IPS-15b (cell line): ENCODE measurements around the gene TSPAN14.
"Not testable (repeated sequence)": the region's sequence is repeated elsewhere in the genome, so short reads cannot be mapped to it uniquely, and the experiment has no call there.

Experiments used
- H3K27me3 ChIP-seq: one replicate; pipeline ENCODE4 v1.6.1; 2013; ENCODE audit warnings: low read length; ENCODE audit not compliant: control insufficient read depth, insufficient read depth
- H3K36me3 ChIP-seq: one replicate; pipeline ENCODE4 v1.6.1; 2013; ENCODE audit warnings: low read length; ENCODE audit not compliant: control insufficient read depth, insufficient read depth
- H3K4me1 ChIP-seq: one replicate; pipeline ENCODE4 v1.6.1; 2013; ENCODE audit warnings: mild to moderate bottlenecking, low read length; ENCODE audit not compliant: control insufficient read depth, insufficient read depth
- H3K4me3 ChIP-seq: one replicate; pipeline ENCODE4 v1.5.1; 2013; ENCODE audit warnings: low read depth, low read length
- H3K9ac ChIP-seq: one replicate; pipeline ENCODE4 v1.6.1; 2013; ENCODE audit warnings: low read depth, mild to moderate bottlenecking, low read length
- H3K9me3 ChIP-seq: one replicate; pipeline ENCODE4 v1.6.1; 2013; ENCODE audit warnings: mild to moderate bottlenecking, low read length; ENCODE audit not compliant: control insufficient read depth, insufficient read depth

Gene TSPAN14

GRCh38 chr10:80475641-80476040, 21.5 kb downstream of the TSPAN14 start:
- peaks cover 12% of the 10 kb centered on the region for H3K4me1 ChIP-seq
- not testable (repeated sequence) for H3K9ac ChIP-seq, H3K36me3 ChIP-seq, H3K9me3 ChIP-seq, H3K27me3 ChIP-seq, H3K4me3 ChIP-seq

DNA sequence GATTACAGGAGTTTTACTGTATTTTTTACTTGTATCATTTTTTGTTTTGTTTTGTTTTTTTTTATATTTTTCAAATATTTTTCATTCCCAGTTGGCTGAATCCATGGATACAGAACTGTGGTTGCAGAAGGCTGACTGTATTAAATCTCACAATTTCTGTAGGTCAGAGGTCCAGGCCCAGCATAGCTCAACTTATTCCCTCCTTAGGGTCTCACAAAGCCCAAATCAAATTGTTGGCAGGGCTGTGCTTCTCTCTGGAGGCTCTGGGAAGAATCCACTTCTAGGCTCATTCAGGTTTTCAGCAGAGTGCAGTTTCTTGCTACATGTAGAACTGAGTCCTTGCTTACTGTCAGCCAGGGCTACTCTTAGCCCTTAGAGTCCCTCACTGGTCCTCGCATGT, 22.6 kb downstream of the TSPAN14 start:
- H3K36me3 ChIP-seq: no peaks in the 10 kb centered on the region
- H3K9ac ChIP-seq: no peak overlapping the region
- H3K9me3 ChIP-seq: no peaks in the 10 kb centered on the region
- no peaks in the 10 kb centered on the region for H3K27me3 ChIP-seq
- H3K4me1 ChIP-seq: peaks cover 12% of the 10 kb centered on the region
- H3K4me3 ChIP-seq: no peak overlapping the region

DNA sequence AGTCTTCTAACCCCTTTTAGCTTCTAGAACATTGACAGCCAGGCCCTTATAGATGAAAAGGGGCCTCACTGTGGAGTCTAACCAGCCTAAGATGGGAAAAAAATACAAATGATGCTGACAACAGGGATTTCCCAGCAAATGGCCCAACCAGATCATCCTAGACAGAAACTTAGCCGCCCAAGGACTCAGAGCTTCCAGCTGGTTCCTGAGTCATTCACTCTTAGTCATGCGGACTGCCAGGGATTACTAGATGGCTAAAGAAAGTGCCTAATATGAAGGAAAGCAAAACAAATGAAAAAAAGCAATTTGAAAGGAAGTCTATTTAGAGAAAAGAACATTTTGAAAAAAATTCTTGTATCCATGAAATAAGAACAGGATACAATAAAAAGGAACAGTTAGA, 23.7 kb downstream of the TSPAN14 start:
- Histone ChIP-seq H3K9me3 (no peaks in the 10 kb centered on the region), H3K27me3 (no peaks in the 10 kb centered on the region), H3K36me3 (no peaks in the 10 kb centered on the region), H3K4me1 (peaks cover 12% of the 10 kb centered on the region), H3K4me3 (no peak overlapping the region), H3K9ac (no peak overlapping the region)

DNA sequence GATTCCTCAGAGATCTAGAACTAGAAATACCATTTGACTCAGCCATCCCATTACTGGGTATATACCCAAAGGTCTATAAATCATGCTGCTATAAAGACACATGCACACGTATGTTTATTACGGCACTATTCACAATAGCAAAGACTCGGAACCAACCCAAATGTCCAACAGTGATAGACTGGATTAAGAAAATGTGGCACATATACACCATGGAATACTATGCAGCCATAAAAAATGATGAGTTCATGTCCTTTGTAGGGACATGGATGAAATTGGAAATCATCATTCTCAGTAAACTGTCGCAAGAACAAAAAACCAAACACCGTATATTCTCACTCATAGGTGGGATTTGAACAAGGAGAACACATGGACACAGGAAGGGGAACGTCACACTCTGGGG, 26.3 kb downstream of the TSPAN14 start:
- not testable (repeated sequence) for H3K9ac ChIP-seq, H3K27me3 ChIP-seq, H3K4me3 ChIP-seq, H3K9me3 ChIP-seq, H3K36me3 ChIP-seq
- peaks cover 14% of the 10 kb centered on the region for H3K4me1 ChIP-seq

DNA sequence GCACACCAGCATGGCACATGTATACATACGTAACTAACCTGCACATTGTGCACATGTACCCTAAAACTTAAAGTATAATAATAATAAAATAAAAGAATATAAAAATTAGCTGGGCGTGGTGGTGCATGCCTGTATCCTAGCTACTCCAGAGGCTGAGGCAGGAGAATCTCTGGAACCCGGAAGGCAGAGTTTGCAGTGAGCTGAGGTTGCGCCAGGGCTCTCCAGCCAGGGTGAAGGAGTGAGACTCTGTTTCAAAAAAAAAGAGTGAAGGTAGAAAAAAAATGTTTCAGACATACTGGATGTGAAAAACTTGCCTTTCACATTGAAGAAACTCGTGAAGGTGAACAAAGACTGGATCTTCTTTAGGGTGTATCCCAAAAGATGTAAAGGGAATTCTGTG, 26.7 kb downstream of the TSPAN14 start:
- peaks cover 14% of the 10 kb centered on the region for H3K4me1 ChIP-seq
- H3K4me3 ChIP-seq: no peak overlapping the region
- no peaks in the 10 kb centered on the region for H3K9me3 ChIP-seq
- H3K9ac ChIP-seq: no peak overlapping the region
- H3K36me3 ChIP-seq: no peaks in the 10 kb centered on the region
- no peaks in the 10 kb centered on the region for H3K27me3 ChIP-seq

DNA sequence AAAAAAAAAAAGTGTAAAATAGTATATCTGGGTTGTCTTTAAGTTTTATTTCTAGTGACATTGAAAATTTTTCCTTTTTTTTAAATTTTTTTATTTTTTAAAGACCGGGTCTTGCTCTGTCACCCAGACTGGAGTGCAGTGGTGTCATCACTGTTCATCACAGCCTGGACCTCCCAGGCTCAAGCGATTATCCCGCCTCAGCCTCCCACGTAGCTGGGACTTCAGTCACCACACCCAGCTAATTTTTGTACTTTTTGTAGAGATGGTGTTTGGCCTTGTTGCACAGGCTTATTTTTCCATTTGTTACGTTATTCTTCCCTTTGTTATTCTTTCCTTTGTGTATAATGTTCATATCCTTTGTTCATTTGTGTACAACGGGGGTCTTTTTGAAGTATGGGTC, 30.1 kb downstream of the TSPAN14 start:
- Histone ChIP-seq H3K4me3 (no peak overlapping the region), H3K27me3 (no peaks in the 10 kb centered on the region), H3K4me1 (peaks cover 21% of the 10 kb centered on the region), H3K36me3 (no peaks in the 10 kb centered on the region), H3K9ac (no peak overlapping the region), H3K9me3 (no peaks in the 10 kb centered on the region)

DNA sequence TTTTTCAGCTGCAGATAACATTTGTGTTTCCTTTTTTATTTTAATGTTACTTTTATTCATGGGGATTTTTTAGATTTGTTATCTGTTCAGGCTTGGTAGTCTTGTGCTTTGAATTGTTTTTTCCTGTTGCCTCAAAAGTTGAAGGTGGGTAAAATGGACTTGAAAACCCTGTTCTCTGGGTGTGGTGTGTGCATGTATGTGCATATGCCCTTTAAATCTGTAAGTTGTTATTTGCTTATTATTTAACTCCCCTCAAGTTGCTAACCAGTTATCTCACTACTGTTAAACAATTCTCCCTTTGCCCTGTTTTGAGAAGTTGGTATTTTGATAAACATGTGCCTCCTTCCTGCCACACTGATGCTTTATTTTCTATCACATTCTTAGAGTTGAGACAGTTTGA, 30.6 kb downstream of the TSPAN14 start:
- Histone ChIP-seq H3K4me3 (no peak overlapping the region), H3K27me3 (no peaks in the 10 kb centered on the region), H3K9ac (no peak overlapping the region), H3K36me3 (no peaks in the 10 kb centered on the region), H3K4me1 (peaks cover 21% of the 10 kb centered on the region), H3K9me3 (no peaks in the 10 kb centered on the region)

- Histone ChIP-seq H3K27me3 (no peaks in the 10 kb centered on the region), H3K9ac (no peak overlapping the region), H3K36me3 (no peaks in the 10 kb centered on the region), H3K4me3 (no peak overlapping the region), H3K4me1 (peaks cover 21% of the 10 kb centered on the region), H3K9me3 (no peaks in the 10 kb centered on the region)
These were observed 31.2 kb downstream of the TSPAN14 start for GRCh38 chr10:80485076-80485945.

DNA sequence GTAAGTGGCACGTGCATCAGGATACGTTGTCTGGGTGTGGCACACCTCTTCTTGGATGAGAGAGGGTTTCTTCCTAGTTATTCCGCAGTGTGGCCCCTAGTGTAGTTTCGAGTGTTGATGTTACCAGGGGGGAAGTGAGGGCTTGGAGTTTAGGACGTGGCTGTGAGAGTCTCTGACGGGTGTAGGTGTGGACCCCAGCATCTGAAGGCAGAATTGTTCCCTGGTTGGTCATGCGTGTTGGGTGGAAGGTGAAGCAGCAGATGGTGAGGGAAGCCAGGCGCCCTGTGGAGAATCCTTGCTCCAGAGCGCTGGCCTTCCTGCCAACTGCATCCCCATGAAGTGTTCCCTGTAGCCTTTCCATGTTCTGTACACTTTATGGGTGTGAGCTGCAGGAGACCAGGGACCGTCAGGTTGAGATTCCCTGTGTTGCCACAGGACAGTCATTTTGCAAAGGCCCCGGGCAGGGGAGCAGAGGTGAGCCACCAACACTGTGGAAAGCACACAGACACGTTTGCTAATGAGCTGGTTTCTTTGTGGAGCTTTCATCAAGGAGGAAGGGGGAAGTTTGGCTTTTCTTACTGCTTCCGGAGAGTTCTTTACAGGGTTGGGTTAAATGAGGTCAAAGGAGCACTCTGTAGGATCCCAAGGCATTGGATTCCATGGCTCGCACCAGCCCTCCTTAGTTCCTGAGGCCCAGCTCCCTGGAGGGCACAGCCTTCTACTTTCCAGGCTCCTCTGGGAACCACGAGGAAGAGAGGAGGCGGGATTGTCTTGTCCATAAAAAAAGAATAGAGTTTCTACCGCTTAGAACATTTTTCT, 32.0 kb downstream of the TSPAN14 start:
- no peak overlapping the region for H3K4me3 ChIP-seq
- H3K27me3 ChIP-seq: no peaks in the 10 kb centered on the region
- no peaks in the 10 kb centered on the region for H3K9me3 ChIP-seq
- H3K4me1 ChIP-seq: peaks cover 21% of the 10 kb centered on the region
- no peaks in the 10 kb centered on the region for H3K36me3 ChIP-seq
- peak overlapping the region; percentile 16 for H3K9ac ChIP-seq

- peaks cover 4% of the 10 kb centered on the region for H3K36me3 ChIP-seq
- no peak overlapping the region for H3K9ac ChIP-seq
- peaks cover 21% of the 10 kb centered on the region for H3K4me1 ChIP-seq
- no peaks in the 10 kb centered on the region for H3K9me3 ChIP-seq
- H3K27me3 ChIP-seq: no peaks in the 10 kb centered on the region
- H3K4me3 ChIP-seq: no peak overlapping the region
These were observed 32.8 kb downstream of the TSPAN14 start for GRCh38 chr10:80486785-80487420.

DNA sequence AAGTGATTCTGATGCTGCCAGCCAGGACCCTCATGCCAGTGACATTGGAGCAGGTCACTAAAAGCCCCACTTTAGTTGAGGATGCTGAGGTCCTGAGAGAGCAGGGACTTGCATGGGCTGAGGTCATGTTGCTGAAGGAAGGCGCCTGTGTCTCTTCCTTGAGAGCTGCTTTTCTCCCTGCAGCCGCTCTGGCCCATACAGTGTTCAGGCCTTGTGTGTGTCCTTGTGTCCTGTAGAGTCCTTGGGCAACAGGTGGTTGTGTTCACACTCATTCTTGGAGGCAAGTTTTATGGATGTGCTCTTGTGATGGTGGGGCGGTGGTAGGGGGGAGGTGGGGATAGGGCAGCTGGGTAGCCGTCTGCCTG, 33.3 kb downstream of the TSPAN14 start:
- H3K27me3 ChIP-seq: no peaks in the 10 kb centered on the region
- peaks cover 21% of the 10 kb centered on the region for H3K4me1 ChIP-seq
- no peaks in the 10 kb centered on the region for H3K9me3 ChIP-seq
- H3K36me3 ChIP-seq: peaks cover 4% of the 10 kb centered on the region
- H3K9ac ChIP-seq: no peak overlapping the region
- no peak overlapping the region for H3K4me3 ChIP-seq
